ENCODE measurements around the gene CFAP92.
A peak's percentile ranks its signal among the peaks of the same experiment; 100 is the strongest.
"Not testable (repeated sequence)": the region's sequence is repeated elsewhere in the genome, so short reads cannot be mapped to it uniquely, and the experiment has no call there.

CFAP92 gene

GRCh38 chr3:128933213-128933921 lies 60.5 kb downstream of the CFAP92 start:
- no peak for DNase-seq (ENCODE audit: low read depth)

- DNase-seq (ENCODE audit: low read depth), result no peak
Observed at GRCh38 chr3:128932516-128933212, 61.2 kb downstream of the CFAP92 start.

- no peak for DNase-seq (ENCODE audit: low read depth)
Observed at GRCh38 chr3:128931046-128931445, 62.8 kb downstream of the CFAP92 start.

GRCh38 chr3:128929364-128929763 lies 64.5 kb downstream of the CFAP92 start:
- DNase-seq (ENCODE audit: low read depth), result no peak

GRCh38 chr3:128923986-128924385 lies 69.9 kb downstream of the CFAP92 start:
- DNase-seq (ENCODE audit: low read depth), result not testable (repeated sequence)

GRCh38 chr3:128923576-128923975 lies 70.3 kb downstream of the CFAP92 start:
- no peak for DNase-seq (ENCODE audit: low read depth)

GRCh38 chr3:128922804-128923459 lies 70.9 kb downstream of the CFAP92 start:
- DNase-seq (ENCODE audit: low read depth), result peak; percentile 11

GRCh38 chr3:128919988-128920387 lies 73.9 kb downstream of the CFAP92 start:
- no peak for DNase-seq (ENCODE audit: low read depth)

- no peak for DNase-seq (ENCODE audit: low read depth)
Observed at GRCh38 chr3:128917291-128917690, 76.6 kb downstream of the CFAP92 start.

- no peak for DNase-seq (ENCODE audit: low read depth)
Observed at GRCh38 chr3:128914966-128915645, 78.8 kb downstream of the CFAP92 start.

GRCh38 chr3:128911911-128912310 lies 82.0 kb downstream of the CFAP92 start:
- DNase-seq (ENCODE audit: low read depth), result no peak

- no peak for DNase-seq (ENCODE audit: low read depth)
Observed at GRCh38 chr3:128910006-128910405, 83.9 kb downstream of the CFAP92 start.

- DNase-seq (ENCODE audit: low read depth), result no peak
Observed at GRCh38 chr3:128908951-128909350, 84.9 kb downstream of the CFAP92 start.

- no peak for DNase-seq (ENCODE audit: low read depth)
Observed at GRCh38 chr3:128907706-128908445, 86.0 kb downstream of the CFAP92 start.

GRCh38 chr3:128906804-128907525 lies 86.9 kb downstream of the CFAP92 start:
- no peak for DNase-seq (ENCODE audit: low read depth)

- DNase-seq (ENCODE audit: low read depth), result no peak
Observed at GRCh38 chr3:128906031-128906803, 87.7 kb downstream of the CFAP92 start.

GRCh38 chr3:128903501-128903900 lies 90.4 kb downstream of the CFAP92 start:
- DNase-seq (ENCODE audit: low read depth), result no peak

- no peak for DNase-seq (ENCODE audit: low read depth)
Observed at GRCh38 chr3:128902426-128902825, 91.5 kb downstream of the CFAP92 start.

- DNase-seq (ENCODE audit: low read depth), result no peak
Observed at GRCh38 chr3:128895843-128896697, 97.8 kb downstream of the CFAP92 start.
